Panc1 (cell line): Measurements from ENCODE around the gene SLCO4A1. TPM values are rescaled to one million over a fixed set of nuclear protein-coding genes. Genes with fewer than 3 reads are reported as not detected.

ENCODE experiments used
- ATAC-seq: fragments of 200-7000 bp; cut with Tn5 transposase; 2 replicates; pipeline ENCODE4 v1.9.1; 2020; ENCODE audit warnings: mild to moderate bottlenecking, moderate library complexity
- BruUV-seq: library from RNA; stranded (reverse); fragments of 400-500 nt; replicated peaks from 2 replicates; lab custom pipeline; 2021; lab: Mats Ljungman, UMichigan
- CTCF ChIA-PET: fragments of 300-600 bp; sonication (Branson Sonifier 250); formaldehyde crosslinking; loops from one replicate; lab custom pipeline; 2022; ENCODE audit warnings: antibody characterized with exemption; lab: Charles Lee
- POLR2A ChIA-PET: fragments of 300-600 bp; sonication (Branson Sonifier 250); formaldehyde crosslinking; loops from one replicate; lab custom pipeline; 2022; ENCODE audit warnings: antibody characterized with exemption; lab: Charles Lee
- DNase-seq: peaks from one replicate; pipeline ENCODE4 v3.0.0-alpha.2; 2010; ENCODE audit warnings: low read depth, low spot score
- H3K27ac ChIP-seq: 2 replicates; pipeline ENCODE4 v1.5.1; 2011; ENCODE audit warnings: mild to moderate bottlenecking, low read length, inconsistent platforms
- H3K27me3 ChIP-seq: fragments of 200-500 bp; sonication (Bioruptor generic); 2 replicates; pipeline ENCODE4 v1.6.0; 2014; ENCODE audit warnings: low read length, inconsistent platforms; ENCODE audit not compliant: control insufficient read depth, insufficient read depth
- H3K36me3 ChIP-seq: fragments of 200-500 bp; sonication (Bioruptor generic); 2 replicates; pipeline ENCODE4 v1.5.1; 2014; ENCODE audit warnings: inconsistent platforms, mild to moderate bottlenecking, low read length, moderate library complexity; ENCODE audit not compliant: control insufficient read depth, insufficient read depth
- H3K4me1 ChIP-seq: 2 replicates; pipeline ENCODE4 v1.5.1; 2011; ENCODE audit warnings: inconsistent platforms, mild to moderate bottlenecking, low read length, moderate library complexity; ENCODE audit not compliant: control insufficient read depth, insufficient read depth
- H3K4me3 ChIP-seq, 2 experiments: 2 replicates each; pipeline ENCODE4 v1.5.1; 2011 to 2012; ENCODE audit warnings: low read depth in 2 of 2, low read length in 2 of 2, mild to moderate bottlenecking in 2 of 2, inconsistent platforms in 1 of 2, moderate library complexity in 1 of 2
- H3K9me3 ChIP-seq: fragments of 200-500 bp; sonication (Bioruptor generic); 2 replicates; pipeline ENCODE4 v1.5.1; 2014; ENCODE audit warnings: low read depth, mild to moderate bottlenecking, inconsistent platforms, low read length, moderate library complexity; ENCODE audit not compliant: control insufficient read depth, insufficient read depth
- POLR2AphosphoS5 ChIP-seq: IDR thresholded peaks from 2 replicates; pipeline ENCODE4 v1.6.1; 2012; ENCODE audit warnings: mild to moderate bottlenecking, low read depth, low read length, moderate library complexity
- SIN3A ChIP-seq: IDR thresholded peaks from 2 replicates; pipeline ENCODE4 v1.6.1; 2012; ENCODE audit warnings: low read depth, mild to moderate bottlenecking, low read length, moderate library complexity, borderline replicate concordance; ENCODE audit not compliant: insufficient read depth
- TCF7L2 ChIP-seq: IDR thresholded peaks from 2 replicates; pipeline ENCODE4 v1.6.1; 2011; ENCODE audit warnings: mild to moderate bottlenecking, low read depth, low read length, inconsistent platforms
- in situ Hi-C: cut with HindIII; loops from 2 replicates; pipeline ENCODE4 v1.10.0; 2016; ENCODE audit warnings: low sequenced_read_pairs, low pct_unique_long_range_greater_than_20kb
- intact Hi-C: fragments of 100-400 bp; cut with micrococcal nuclease; formaldehyde crosslinking; loops from one replicate; pipeline ENCODE4 v1.10.0; 2022; ENCODE audit not compliant: unreplicated experiment
- total RNA-seq: library from RNA; stranded (reverse); gene quantifications from one replicate; pipeline ENCODE4 v1.2.1, GENCODE V29; 2021; ENCODE audit not compliant: unreplicated experiment
- TF ChIP-seq, protein P1 (sequence below), 2 experiments: IDR thresholded peaks; 2 replicates each; pipeline ENCODE4 v1.6.1; 2011 to 2012; ENCODE audit warnings: low read depth in 2 of 2, control low read depth in 1 of 2, low read length in 1 of 2, mild to moderate bottlenecking in 1 of 2, moderate library complexity in 1 of 2; ENCODE audit not compliant: insufficient read depth in 1 of 2
- TF ChIP-seq, protein P2 (sequence below): fragments of 450-650 bp; IDR thresholded peaks from 2 replicates; pipeline ENCODE4 v1.5.1; 2017; ENCODE audit warnings: mild to moderate bottlenecking

SLCO4A1 gene
- total RNA-seq, 1 experiment from 2014 or later: 167 TPM

DNA sequence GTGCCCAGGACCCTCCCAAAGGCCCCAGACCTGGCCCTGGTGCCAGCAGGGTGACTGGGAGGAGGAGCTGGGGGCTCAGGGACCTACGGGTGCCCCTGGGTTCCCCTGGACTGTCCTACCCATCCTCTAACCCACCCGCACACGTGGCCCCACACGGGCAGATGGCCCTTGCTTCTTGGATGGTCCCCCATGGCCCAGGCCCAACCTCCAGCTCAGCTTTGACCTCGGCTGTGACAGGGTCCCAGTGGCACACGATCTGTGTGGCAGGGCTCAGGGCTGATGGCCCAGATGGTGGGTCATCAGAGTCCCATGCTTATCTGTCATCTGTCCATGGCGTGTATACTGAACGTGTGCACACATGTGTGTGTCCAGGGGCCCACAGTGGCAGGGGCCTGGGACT is 70.3 kb downstream of the SLCO4A1 start:
- H3K27me3 ChIP-seq: no peaks in the 10 kb centered on the region
- H3K4me3 ChIP-seq: peak overlapping the region; percentile 55 to 86; a peak in 3 of 4 replicates
- H3K4me1 ChIP-seq: peaks cover 64% of the 10 kb centered on the region
- no TSS peak for BruUV-seq
- TF ChIP-seq POLR2AphosphoS5: no peak
- TF ChIP-seq, protein P1, sequence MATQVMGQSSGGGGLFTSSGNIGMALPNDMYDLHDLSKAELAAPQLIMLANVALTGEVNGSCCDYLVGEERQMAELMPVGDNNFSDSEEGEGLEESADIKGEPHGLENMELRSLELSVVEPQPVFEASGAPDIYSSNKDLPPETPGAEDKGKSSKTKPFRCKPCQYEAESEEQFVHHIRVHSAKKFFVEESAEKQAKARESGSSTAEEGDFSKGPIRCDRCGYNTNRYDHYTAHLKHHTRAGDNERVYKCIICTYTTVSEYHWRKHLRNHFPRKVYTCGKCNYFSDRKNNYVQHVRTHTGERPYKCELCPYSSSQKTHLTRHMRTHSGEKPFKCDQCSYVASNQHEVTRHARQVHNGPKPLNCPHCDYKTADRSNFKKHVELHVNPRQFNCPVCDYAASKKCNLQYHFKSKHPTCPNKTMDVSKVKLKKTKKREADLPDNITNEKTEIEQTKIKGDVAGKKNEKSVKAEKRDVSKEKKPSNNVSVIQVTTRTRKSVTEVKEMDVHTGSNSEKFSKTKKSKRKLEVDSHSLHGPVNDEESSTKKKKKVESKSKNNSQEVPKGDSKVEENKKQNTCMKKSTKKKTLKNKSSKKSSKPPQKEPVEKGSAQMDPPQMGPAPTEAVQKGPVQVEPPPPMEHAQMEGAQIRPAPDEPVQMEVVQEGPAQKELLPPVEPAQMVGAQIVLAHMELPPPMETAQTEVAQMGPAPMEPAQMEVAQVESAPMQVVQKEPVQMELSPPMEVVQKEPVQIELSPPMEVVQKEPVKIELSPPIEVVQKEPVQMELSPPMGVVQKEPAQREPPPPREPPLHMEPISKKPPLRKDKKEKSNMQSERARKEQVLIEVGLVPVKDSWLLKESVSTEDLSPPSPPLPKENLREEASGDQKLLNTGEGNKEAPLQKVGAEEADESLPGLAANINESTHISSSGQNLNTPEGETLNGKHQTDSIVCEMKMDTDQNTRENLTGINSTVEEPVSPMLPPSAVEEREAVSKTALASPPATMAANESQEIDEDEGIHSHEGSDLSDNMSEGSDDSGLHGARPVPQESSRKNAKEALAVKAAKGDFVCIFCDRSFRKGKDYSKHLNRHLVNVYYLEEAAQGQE (IDR thresholded peaks at IDR 0.05; ENCODE audit: insufficient read depth in 1 of 2, low read depth in 2 of 2, low read length in 1 of 2): no peak
- no peak for TF ChIP-seq SIN3A
- TF ChIP-seq TCF7L2: no peak
- TF ChIP-seq, protein P2, sequence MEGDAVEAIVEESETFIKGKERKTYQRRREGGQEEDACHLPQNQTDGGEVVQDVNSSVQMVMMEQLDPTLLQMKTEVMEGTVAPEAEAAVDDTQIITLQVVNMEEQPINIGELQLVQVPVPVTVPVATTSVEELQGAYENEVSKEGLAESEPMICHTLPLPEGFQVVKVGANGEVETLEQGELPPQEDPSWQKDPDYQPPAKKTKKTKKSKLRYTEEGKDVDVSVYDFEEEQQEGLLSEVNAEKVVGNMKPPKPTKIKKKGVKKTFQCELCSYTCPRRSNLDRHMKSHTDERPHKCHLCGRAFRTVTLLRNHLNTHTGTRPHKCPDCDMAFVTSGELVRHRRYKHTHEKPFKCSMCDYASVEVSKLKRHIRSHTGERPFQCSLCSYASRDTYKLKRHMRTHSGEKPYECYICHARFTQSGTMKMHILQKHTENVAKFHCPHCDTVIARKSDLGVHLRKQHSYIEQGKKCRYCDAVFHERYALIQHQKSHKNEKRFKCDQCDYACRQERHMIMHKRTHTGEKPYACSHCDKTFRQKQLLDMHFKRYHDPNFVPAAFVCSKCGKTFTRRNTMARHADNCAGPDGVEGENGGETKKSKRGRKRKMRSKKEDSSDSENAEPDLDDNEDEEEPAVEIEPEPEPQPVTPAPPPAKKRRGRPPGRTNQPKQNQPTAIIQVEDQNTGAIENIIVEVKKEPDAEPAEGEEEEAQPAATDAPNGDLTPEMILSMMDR: no peak
- no peaks in the 10 kb centered on the region for H3K9me3 ChIP-seq
- peaks cover 3% of the 10 kb centered on the region; the same call in 1 of the 2 replicates for H3K36me3 ChIP-seq
- ATAC-seq: no peak
- peak overlapping the region; percentile 89 for H3K27ac ChIP-seq
- ChIA-PET CTCF (no interaction called here), POLR2A (no interaction called here)
- no peak for DNase-seq
- in situ Hi-C loops (no loop called here), intact Hi-C loops (no loop called here)

DNA sequence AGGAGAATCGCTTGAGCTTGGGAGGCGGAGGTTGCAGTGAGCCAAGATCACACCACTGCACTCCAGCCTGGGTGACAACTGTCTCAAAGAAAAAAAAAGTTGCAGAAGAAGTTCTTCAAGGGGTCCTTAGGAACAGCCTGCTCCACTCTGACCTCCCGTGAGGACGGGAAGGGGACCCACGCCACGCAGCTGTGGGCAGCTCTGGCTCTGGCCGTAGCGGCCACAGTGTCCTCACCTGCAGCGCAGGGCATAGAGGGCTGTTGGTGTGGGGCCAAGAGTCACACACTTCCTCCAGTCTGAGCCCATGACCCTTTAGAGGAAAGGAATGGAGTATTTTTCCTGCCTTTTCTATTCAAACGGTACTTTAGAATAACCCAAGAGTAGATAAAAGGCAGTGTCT is 71.7 kb downstream of the SLCO4A1 start:
- H3K36me3 ChIP-seq: peaks cover 3% of the 10 kb centered on the region; the same call in 1 of the 2 replicates
- in situ Hi-C loops (no loop called here), intact Hi-C loops (no loop called here)
- DNase-seq (no peak), ATAC-seq (no peak)
- H3K4me3 ChIP-seq: no peak overlapping the region
- ChIA-PET POLR2A (no interaction called here), CTCF (no interaction called here)
- TF ChIP-seq POLR2AphosphoS5: no peak
- TF ChIP-seq, protein P1 (IDR thresholded peaks at IDR 0.05; ENCODE audit: insufficient read depth in 1 of 2, low read depth in 2 of 2, low read length in 1 of 2): no peak
- no peak for TF ChIP-seq SIN3A
- no peak for TF ChIP-seq TCF7L2
- TF ChIP-seq, protein P2: no peak
- peak overlapping the region; percentile 86 for H3K27ac ChIP-seq
- no peaks in the 10 kb centered on the region for H3K27me3 ChIP-seq
- no peaks in the 10 kb centered on the region for H3K9me3 ChIP-seq
- H3K4me1 ChIP-seq: peaks cover 63% of the 10 kb centered on the region
- no TSS peak for BruUV-seq
